Measurements from ENCODE around the gene ATOSB.
"Not testable (repeated sequence)": the region's sequence is repeated elsewhere in the genome, so short reads cannot be mapped to it uniquely, and the experiment has no call there.

ATOSB gene

GRCh38 chr9:35115680-35116538 is at the start of gene ATOSB:
Gene ATOSB, minus strand, starts transcription at chr9:35115862. Its CDS starts 7,588 bp downstream, at chr9:35108274.
- DNase-seq, result peak; percentile 91

GRCh38 chr9:35164711-35165110 is 49.0 kb upstream of the ATOSB start:
- DNase-seq, result no peak

- DNase-seq, result no peak
Measured at GRCh38 chr9:35163413-35163812, 47.8 kb upstream of the ATOSB start.

- no peak for DNase-seq
Measured at GRCh38 chr9:35162605-35163315, 47.1 kb upstream of the ATOSB start.

- peak; percentile 41 for DNase-seq
Measured at GRCh38 chr9:35161713-35162604, 46.3 kb upstream of the ATOSB start, which contains the start of gene UNC13B. Gene UNC13B, plus strand, starts transcription at chr9:35162009. Its CDS starts 275 bp downstream, at chr9:35162284.

GRCh38 chr9:35158501-35159280 is 43.0 kb upstream of the ATOSB start:
- DNase-seq, result no peak

- not testable (repeated sequence) for DNase-seq
Measured at GRCh38 chr9:35157836-35158235, 42.2 kb upstream of the ATOSB start.

GRCh38 chr9:35156781-35157180 is 41.1 kb upstream of the ATOSB start:
- DNase-seq, result no peak

GRCh38 chr9:35152926-35153325 is 37.3 kb upstream of the ATOSB start:
- no peak for DNase-seq

GRCh38 chr9:35147941-35148563 is 32.4 kb upstream of the ATOSB start:
- DNase-seq, result not testable (repeated sequence)

GRCh38 chr9:35142037-35142436 is 26.4 kb upstream of the ATOSB start:
- DNase-seq, result no peak

- DNase-seq, result no peak
Measured at GRCh38 chr9:35140093-35140492, 24.4 kb upstream of the ATOSB start.

GRCh38 chr9:35136866-35137265 is 21.2 kb upstream of the ATOSB start:
- no peak for DNase-seq

- no peak for DNase-seq
Measured at GRCh38 chr9:35135988-35136387, 20.3 kb upstream of the ATOSB start.

- no peak for DNase-seq
Measured at GRCh38 chr9:35134920-35135319, 19.3 kb upstream of the ATOSB start.

- peak; percentile 14 for DNase-seq
Measured at GRCh38 chr9:35116898-35117551, 1.4 kb upstream of the ATOSB start.

- DNase-seq, result no peak
Measured at GRCh38 chr9:35116539-35116897, 856 bp upstream of the ATOSB start.

- DNase-seq, result peak; percentile 15
Measured at GRCh38 chr9:35114840-35115628, 628 bp downstream of the ATOSB start.

- peak; percentile 35 for DNase-seq
Measured at GRCh38 chr9:35114113-35114839, 1.4 kb downstream of the ATOSB start.

Measured in SIG-M5 (cell line).